Endothelial cell of umbilical vein (primary cell): Measurements from ENCODE around the gene ALK. TPM values are rescaled to one million over a fixed set of nuclear protein-coding genes. Genes with fewer than 3 reads are reported as not detected.

Experiments
- BruUV-seq: library from RNA; stranded (reverse); fragments of 400-500 nt; replicated peaks from 2 replicates; lab custom pipeline; 2021; lab: Mats Ljungman, UMichigan
- CTCF ChIA-PET: fragments of 300-600, 350-600 bp; sonication (Branson Sonifier 250); formaldehyde crosslinking; loops from one replicate; lab custom pipeline; 2021; ENCODE audit warnings: antibody characterized with exemption, inconsistent platforms; lab: Charles Lee
- POLR2A ChIA-PET: fragments of 300-600, 350-600 bp; sonication (Branson Sonifier 250); formaldehyde crosslinking; loops from one replicate; lab custom pipeline; 2021; ENCODE audit warnings: antibody characterized with exemption, inconsistent platforms; lab: Charles Lee
- DNase-seq: peaks from one replicate; pipeline ENCODE4 v3.0.0-alpha.2; 2011; ENCODE audit warnings: low read depth, low spot score
- FAIRE-seq: peaks from 2 replicates; lab custom pipeline; 2011; peaks lifted over from hg19 to GRCh38; lab: Jason Lieb, UNC
- H2AFZ ChIP-seq: 2 replicates; pipeline ENCODE4 v1.6.0; 2012; ENCODE audit warnings: low read depth, low read length, control low read depth, inconsistent platforms
- H3K27ac ChIP-seq: 2 replicates; pipeline ENCODE4 v1.5.1; 2011; ENCODE audit warnings: low read depth, mild to moderate bottlenecking, control low read depth, low read length, moderate library complexity; ENCODE audit not compliant: insufficient read depth
- H3K27me3 ChIP-seq, 2 experiments: 2 replicates each; pipeline versions ENCODE4 v1.6.0 to v1.6.1; 2011; ENCODE audit warnings: low read length in 2 of 2, mixed read lengths in 1 of 2; ENCODE audit not compliant: control insufficient read depth in 2 of 2, insufficient read depth in 2 of 2
- H3K36me3 ChIP-seq, 2 experiments: 2 replicates in 1 of 2; 3 replicates in 1 of 2; pipeline ENCODE4 v1.5.1; 2011; ENCODE audit warnings: low read length in 2 of 2, mild to moderate bottlenecking in 1 of 2, moderate library complexity in 1 of 2; ENCODE audit not compliant: control insufficient read depth in 2 of 2, insufficient read depth in 2 of 2; ENCODE audit errors: extremely low read depth in 1 of 2
- H3K4me1 ChIP-seq: 3 replicates; pipeline ENCODE4 v1.5.1; 2011; ENCODE audit warnings: mild to moderate bottlenecking, low read length; ENCODE audit not compliant: control insufficient read depth, insufficient read depth; ENCODE audit errors: extremely low read depth
- H3K4me2 ChIP-seq: 2 replicates; pipeline ENCODE4 v1.6.1; 2011; ENCODE audit warnings: low read length, control low read depth, mixed read lengths; ENCODE audit not compliant: insufficient read depth
- H3K4me3 ChIP-seq, 3 experiments: fragments of 200-600 bp in 1 of 3; sonication (generic), shearing (Covaris generic) in 1 of 3; replicated peaks in 1 of 3; 2 replicates each; pipeline ENCODE4 v1.5.1; 2011 to 2016; ENCODE audit warnings: control low read depth in 3 of 3, low read length in 3 of 3, mild to moderate bottlenecking in 2 of 3, inconsistent platforms in 1 of 3, low read depth in 1 of 3, moderate library complexity in 1 of 3; ENCODE audit not compliant: insufficient read depth in 1 of 3
- H3K79me2 ChIP-seq: 2 replicates; pipeline ENCODE4 v1.6.0; 2012; ENCODE audit warnings: low read length, inconsistent platforms; ENCODE audit not compliant: control insufficient read depth, insufficient read depth
- H3K9ac ChIP-seq: replicated peaks from 2 replicates; pipeline ENCODE3; 2011; ENCODE audit warnings: low read length, control low read depth; ENCODE audit not compliant: insufficient read depth; ENCODE audit errors: extremely low read depth
- H3K9me1 ChIP-seq: replicated peaks from 3 replicates; pipeline ENCODE4 v1.6.0; 2011; ENCODE audit warnings: mild to moderate bottlenecking, low read length; ENCODE audit not compliant: control insufficient read depth, insufficient read depth; ENCODE audit errors: extremely low read depth
- H3K9me3 ChIP-seq: replicated peaks from 2 replicates; pipeline ENCODE4 v1.5.1; 2012; ENCODE audit warnings: low read length, inconsistent platforms; ENCODE audit not compliant: control insufficient read depth, insufficient read depth
- H4K20me1 ChIP-seq: replicated peaks from 2 replicates; pipeline ENCODE3; 2011; ENCODE audit warnings: mild to moderate bottlenecking, low read length; ENCODE audit not compliant: control insufficient read depth, insufficient read depth; ENCODE audit errors: extremely low read depth
- CTCF ChIP-seq, 2 donors: IDR thresholded peaks; 1 replicate in 1 of 2; 2 replicates in 1 of 2; pipeline ENCODE4 v1.5.1; 2011; ENCODE audit warnings: low read length in 2 of 2, mild to moderate bottlenecking in 2 of 2, moderate library complexity in 2 of 2, control low read depth in 1 of 2, inconsistent platforms in 1 of 2, low read depth in 1 of 2; ENCODE audit not compliant: insufficient read depth in 1 of 2; ENCODE audit errors: extremely low read depth in 1 of 2
- EZH2 ChIP-seq: IDR thresholded peaks from 2 replicates; pipeline ENCODE4 v1.6.1; 2012; ENCODE audit warnings: borderline replicate concordance, low read depth, mild to moderate bottlenecking, moderate library complexity, low read length, inconsistent platforms; ENCODE audit not compliant: severe bottlenecking
- FOS ChIP-seq: IDR thresholded peaks from 2 replicates; pipeline ENCODE4 v1.6.1; 2011; ENCODE audit warnings: mild to moderate bottlenecking, low read length, moderate library complexity, borderline replicate concordance; ENCODE audit not compliant: insufficient read depth
- GATA2 ChIP-seq: IDR thresholded peaks from 2 replicates; pipeline ENCODE4 v1.7.0; 2011; ENCODE audit warnings: low read depth, mild to moderate bottlenecking, moderate library complexity, mixed read lengths, low read length; ENCODE audit not compliant: insufficient read length, insufficient read depth
- JUN ChIP-seq: IDR thresholded peaks from 2 replicates; pipeline ENCODE4 v1.6.1; 2011; ENCODE audit warnings: borderline replicate concordance, low read depth; ENCODE audit not compliant: insufficient read length, insufficient read depth
- MAX ChIP-seq: IDR thresholded peaks from 2 replicates; pipeline ENCODE4 v1.6.1; 2011; ENCODE audit not compliant: insufficient read depth, insufficient read length
- MYC ChIP-seq: IDR thresholded peaks from one replicate; pipeline ENCODE4 v1.6.1; 2011; ENCODE audit warnings: mild to moderate bottlenecking, low read depth, low read length
- POLR2A ChIP-seq: IDR thresholded peaks from 2 replicates; pipeline ENCODE4 v1.6.1; 2012; ENCODE audit warnings: low read depth, mild to moderate bottlenecking, control low read depth, low read length
- POLR2AphosphoS5 ChIP-seq: IDR thresholded peaks from 2 replicates; pipeline ENCODE4 v1.6.1; 2012; ENCODE audit warnings: low read depth, mild to moderate bottlenecking, control low read depth, low read length, moderate library complexity; ENCODE audit not compliant: insufficient read depth
- dilution Hi-C: fragments of 300-500 bp; cut with MboI; formaldehyde crosslinking; loops from one replicate; pipeline ENCODE4 v1.15.0; 2019; ENCODE audit warnings: low sequenced_read_pairs; ENCODE audit not compliant: extremely low pct_ligation_motif_present
- intact Hi-C: fragments of 100-400 bp; cut with micrococcal nuclease; formaldehyde crosslinking; loops from one replicate; pipeline ENCODE4 v1.10.0; 2022
- polyA plus RNA-seq, 4 experiments: library from polyadenylated mRNA; depleted of rRNA in 3 of 4; stranded (reverse) in 3 of 4; unstranded in 1 of 4; fragments of >200 nt; gene quantifications; 2 replicates each; pipeline versions ENCODE4 v1.2.1 to v1.2.3, GENCODE V29; 2011 to 2012; ENCODE audit warnings: missing spikeins in 1 of 4
- total RNA-seq: library from RNA; stranded (reverse); gene quantifications from 2 replicates; pipeline ENCODE4 v1.2.3, GENCODE V29; 2021

ALK gene
- total and polyA plus RNA-seq, 2 donors (not counting 3 experiments of a cell fraction or from before 2014, with no cell fraction given) = not detected

GRCh38 chr2:29931818-29932217, 10.4 kb upstream of the ALK start:
- intact Hi-C loops = no loop called here
- H3K9ac ChIP-seq = no peak overlapping the region
- H3K9me3 ChIP-seq = no peaks in the 10 kb centered on the region
- H3K4me2 ChIP-seq = no peak overlapping the region
- POLR2A ChIA-PET = no interaction called here
- no peak for FAIRE-seq
- TF ChIP-seq FOS (no peak), CTCF (IDR thresholded peaks at IDR 0.05; ENCODE audit: extremely low read depth in 1 of 2, insufficient read depth in 1 of 2, low read depth in 1 of 2, low read length in 2 of 2) (no peak), EZH2 (no peak), POLR2AphosphoS5 (no peak), MAX (no peak), POLR2A (no peak), MYC (no peak), JUN (no peak), GATA2 (no peak)
- no peak overlapping the region for H2AFZ ChIP-seq
- no peak overlapping the region for H3K4me3 ChIP-seq
- dilution Hi-C loops = no loop called here
- no peaks in the 10 kb centered on the region for H4K20me1 ChIP-seq
- no peak for DNase-seq
- no peaks in the 10 kb centered on the region for H3K79me2 ChIP-seq
- no TSS peak for BruUV-seq
- no peaks in the 10 kb centered on the region for H3K9me1 ChIP-seq
- no peaks in the 10 kb centered on the region for H3K27me3 ChIP-seq
- CTCF ChIA-PET = interaction anchor here (0.6 to 3.8 kb wide), 3 partner anchors 9 to 15 kb away, joined by 3 to 23 read pairs (median 4); no protein-coding TSS in a partner anchor
- no peak overlapping the region for H3K27ac ChIP-seq
- H3K36me3 ChIP-seq = no peaks in the 10 kb centered on the region
- H3K4me1 ChIP-seq = no peaks in the 10 kb centered on the region
